HG03108 (cell line): ENCODE data around the gene CPLANE2.
"Not testable (repeated sequence)": the region's sequence is repeated elsewhere in the genome, so short reads cannot be mapped to it uniquely, and the experiment has no call there.

Source experiments
- ATAC-seq: cut with Tn5 transposase; IDR thresholded peaks from one replicate; pipeline ENCODE4 v1.9.1; 2021; ENCODE audit warnings: moderate library complexity; ENCODE audit not compliant: unreplicated experiment

The CPLANE2 gene

DNA sequence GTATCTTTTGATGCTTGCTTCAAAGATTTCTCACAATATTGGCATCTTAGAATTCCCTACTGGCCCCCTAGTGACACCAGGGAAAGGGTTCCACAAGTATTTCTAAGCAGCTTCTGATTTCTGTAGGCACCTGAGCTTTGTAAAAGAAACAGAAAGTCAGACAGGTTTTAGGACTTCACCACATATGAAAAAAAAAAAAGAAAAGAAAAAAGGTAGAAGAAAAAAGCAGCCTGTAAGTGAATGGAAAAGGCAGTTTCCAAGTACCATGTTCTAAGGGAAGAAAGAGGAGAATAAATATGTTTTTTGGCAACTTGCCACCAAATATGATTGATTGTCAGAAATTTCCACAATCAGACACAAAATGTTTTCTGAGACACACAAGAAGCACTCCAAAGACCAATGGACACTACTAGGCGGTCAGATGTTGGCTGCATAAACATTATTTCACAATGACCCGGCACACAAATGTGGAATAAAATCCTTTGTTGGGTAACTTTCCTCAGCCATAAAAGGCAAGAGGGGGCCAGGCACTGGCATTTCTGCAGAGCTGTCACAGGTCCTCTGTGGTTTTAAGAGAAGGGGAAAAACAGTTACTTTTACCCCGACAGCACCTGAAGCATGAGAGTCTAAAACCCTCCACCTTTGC lies 12.7 kb upstream of the CPLANE2 start:
- no peak for ATAC-seq

- ATAC-seq = no peak
Measured at GRCh38 chr1:16248603-16249516, 11.9 kb upstream of the CPLANE2 start.

- no peak for ATAC-seq
Measured at GRCh38 chr1:16248007-16248436, 11.0 kb upstream of the CPLANE2 start.

DNA sequence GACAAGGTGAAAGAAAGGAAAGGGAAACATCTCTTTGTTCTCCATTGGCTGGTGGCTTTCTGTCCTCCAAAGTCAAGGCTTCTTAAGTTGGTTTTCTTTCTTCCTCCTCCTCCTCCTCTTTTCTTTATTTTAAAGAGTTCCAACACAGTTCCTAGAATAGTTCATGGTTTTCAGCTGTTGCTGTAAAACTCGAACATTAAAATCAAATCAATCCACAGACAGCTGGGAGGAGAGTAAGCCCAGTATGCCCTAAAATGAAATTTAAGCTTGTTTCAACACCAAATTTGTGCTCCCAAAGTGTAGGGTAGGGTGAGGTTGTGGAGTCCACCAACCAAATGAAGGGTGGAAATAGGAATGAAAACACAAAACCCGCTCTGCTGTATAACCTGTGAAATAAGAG lies 10.5 kb upstream of the CPLANE2 start:
- no peak for ATAC-seq

- no peak for ATAC-seq
Measured at GRCh38 chr1:16246961-16247360, 10.0 kb upstream of the CPLANE2 start.

DNA sequence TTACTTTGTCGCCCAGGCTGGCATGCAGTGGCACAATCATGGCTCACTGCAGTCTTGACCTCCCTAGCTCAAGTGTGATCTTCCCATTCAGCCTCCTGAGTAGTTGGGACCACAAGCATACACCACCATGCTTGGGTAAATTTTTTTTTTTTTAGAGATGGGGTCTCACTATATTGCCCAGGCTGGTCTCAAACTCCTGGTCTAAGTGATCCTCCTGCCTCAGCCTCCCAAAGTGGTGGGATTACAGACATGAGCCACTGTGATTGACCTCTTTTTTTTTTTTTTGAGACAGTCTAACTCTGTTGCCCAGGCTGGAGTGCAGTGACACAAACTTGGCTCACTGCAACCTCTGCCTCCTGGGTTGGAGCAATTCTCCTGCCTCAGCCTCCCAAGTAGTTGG lies 9.3 kb upstream of the CPLANE2 start:
- ATAC-seq = not testable (repeated sequence)

DNA sequence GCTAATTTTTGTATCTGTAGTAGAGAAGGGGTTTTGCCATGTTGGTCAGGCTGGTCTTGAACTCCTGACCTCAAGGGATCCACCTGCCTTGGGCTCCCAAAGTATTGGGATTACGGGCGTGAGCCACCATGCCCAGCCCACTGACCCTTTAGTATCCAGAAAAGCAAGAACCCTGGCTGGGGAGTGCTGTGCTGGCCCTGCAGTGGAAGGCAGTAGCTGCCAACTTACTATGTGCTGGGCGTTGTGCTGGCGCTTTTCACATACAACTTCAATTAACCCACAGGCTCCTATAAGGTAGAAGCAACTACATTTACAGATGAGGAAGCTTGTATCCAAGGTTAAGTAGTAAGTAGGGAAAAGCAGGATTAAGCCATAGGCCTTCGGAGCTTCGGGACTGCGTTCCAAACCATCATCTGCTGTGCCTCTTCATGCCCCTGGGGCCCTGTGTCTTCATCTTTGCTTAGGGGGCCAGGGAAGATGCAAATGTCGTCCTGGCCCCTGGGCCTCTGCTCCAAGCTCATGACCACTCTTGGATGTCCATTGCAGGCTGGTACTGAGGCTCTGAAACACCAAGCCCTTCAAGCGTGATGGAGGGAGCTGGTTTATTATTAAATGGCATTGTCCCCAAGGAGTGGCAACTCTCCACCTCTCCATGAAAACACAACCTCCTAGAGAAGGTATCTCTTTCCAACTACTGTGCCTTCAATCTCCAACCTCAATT lies 8.7 kb upstream of the CPLANE2 start:
- no peak for ATAC-seq

- no peak for ATAC-seq
Measured at GRCh38 chr1:16244650-16245285, 7.8 kb upstream of the CPLANE2 start.

- ATAC-seq = no peak
Measured at GRCh38 chr1:16243936-16244649, 7.1 kb upstream of the CPLANE2 start.

GRCh38 chr1:16243215-16243610 lies 6.2 kb upstream of the CPLANE2 start:
- ATAC-seq = no peak

- ATAC-seq = no peak
Measured at GRCh38 chr1:16242556-16243214, 5.7 kb upstream of the CPLANE2 start.

DNA sequence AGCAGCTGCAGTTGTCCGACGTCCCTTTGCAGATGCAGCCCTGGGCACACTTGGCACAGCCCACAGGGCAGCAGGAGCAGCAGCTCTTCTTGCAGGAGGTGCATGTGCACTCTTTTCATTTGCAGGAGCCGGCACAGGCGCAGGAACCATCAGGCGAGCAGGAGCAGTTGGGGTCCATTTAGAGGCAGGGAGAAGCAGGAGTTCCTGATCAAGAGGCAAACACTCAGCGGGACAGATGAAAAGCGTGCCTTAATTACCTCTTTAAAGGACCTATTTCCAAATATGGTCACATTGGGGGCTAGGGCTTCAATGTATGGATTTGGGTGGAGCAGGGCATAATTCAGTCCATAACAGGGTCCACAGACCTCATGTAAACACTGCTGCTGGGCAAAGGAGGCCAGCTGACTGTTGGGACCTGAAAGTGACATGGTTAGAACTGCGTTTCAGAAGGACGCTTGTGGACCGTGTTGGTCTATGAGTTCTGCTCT lies 4.3 kb upstream of the CPLANE2 start:
- ATAC-seq = no peak

- no peak for ATAC-seq
Measured at GRCh38 chr1:16239972-16240491, 3.0 kb upstream of the CPLANE2 start.

- no peak for ATAC-seq
Measured at GRCh38 chr1:16237343-16237830, 404 bp upstream of the CPLANE2 start.

- ATAC-seq = peak; percentile 35
Measured at GRCh38 chr1:16235944-16236510, 956 bp downstream of the CPLANE2 start.

DNA sequence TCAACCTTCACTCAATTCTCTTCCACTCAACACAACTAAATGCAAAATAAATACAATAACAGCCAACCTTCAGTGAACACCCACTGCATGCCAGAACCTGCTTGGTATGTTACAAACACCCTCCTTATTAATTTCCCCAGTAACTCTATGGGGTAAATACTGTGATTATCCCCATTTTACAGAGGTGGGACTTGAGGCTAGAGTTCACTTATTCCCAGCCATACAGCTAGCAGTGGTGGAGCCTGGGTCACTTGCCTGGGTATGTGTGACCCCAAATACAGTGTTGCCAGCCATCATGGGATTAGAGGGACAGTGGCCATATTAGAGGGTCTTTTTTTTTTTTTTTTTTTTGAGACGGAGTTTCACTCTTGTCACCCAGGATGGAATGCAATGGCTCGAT lies 1.6 kb downstream of the CPLANE2 start:
- no peak for ATAC-seq

- ATAC-seq = no peak
Measured at GRCh38 chr1:16233431-16233830, 3.6 kb downstream of the CPLANE2 start.

GRCh38 chr1:16232316-16232710 lies 4.7 kb downstream of the CPLANE2 start:
- no peak for ATAC-seq
